OCI-LY3 (cell line): ENCODE measurements around the gene DCDC2.
"Not testable (repeated sequence)": the region's sequence is repeated elsewhere in the genome, so short reads cannot be mapped to it uniquely, and the experiment has no call there.

Experiments used
- CTCF ChIP-seq: fragments of 200-600, 300-600 bp; sonication (generic); IDR thresholded peaks from 2 replicates; pipeline ENCODE4 v1.5.1; 2014; ENCODE audit warnings: antibody characterized with exemption, low read length, low read depth
- EZH2phosphoT487 ChIP-seq: fragments of 200-600 bp; shearing (Covaris generic); IDR thresholded peaks from 2 replicates; pipeline ENCODE4 v1.6.1; 2018; ENCODE audit warnings: antibody characterized with exemption, mixed run types, low read depth

- TF ChIP-seq CTCF, EZH2phosphoT487: not testable (repeated sequence)
Measured at GRCh38 chr6:24400045-24401039, 42.5 kb upstream of the DCDC2 start.
